ENCODE data around the gene SUN1. TPM values are rescaled to one million over a fixed set of nuclear protein-coding genes. Genes with fewer than 3 reads are reported as not detected.

Gene SUN1
- total RNA-seq, 4 donors from 2014 or later = 113 to 259 (median 192) TPM

DNA sequence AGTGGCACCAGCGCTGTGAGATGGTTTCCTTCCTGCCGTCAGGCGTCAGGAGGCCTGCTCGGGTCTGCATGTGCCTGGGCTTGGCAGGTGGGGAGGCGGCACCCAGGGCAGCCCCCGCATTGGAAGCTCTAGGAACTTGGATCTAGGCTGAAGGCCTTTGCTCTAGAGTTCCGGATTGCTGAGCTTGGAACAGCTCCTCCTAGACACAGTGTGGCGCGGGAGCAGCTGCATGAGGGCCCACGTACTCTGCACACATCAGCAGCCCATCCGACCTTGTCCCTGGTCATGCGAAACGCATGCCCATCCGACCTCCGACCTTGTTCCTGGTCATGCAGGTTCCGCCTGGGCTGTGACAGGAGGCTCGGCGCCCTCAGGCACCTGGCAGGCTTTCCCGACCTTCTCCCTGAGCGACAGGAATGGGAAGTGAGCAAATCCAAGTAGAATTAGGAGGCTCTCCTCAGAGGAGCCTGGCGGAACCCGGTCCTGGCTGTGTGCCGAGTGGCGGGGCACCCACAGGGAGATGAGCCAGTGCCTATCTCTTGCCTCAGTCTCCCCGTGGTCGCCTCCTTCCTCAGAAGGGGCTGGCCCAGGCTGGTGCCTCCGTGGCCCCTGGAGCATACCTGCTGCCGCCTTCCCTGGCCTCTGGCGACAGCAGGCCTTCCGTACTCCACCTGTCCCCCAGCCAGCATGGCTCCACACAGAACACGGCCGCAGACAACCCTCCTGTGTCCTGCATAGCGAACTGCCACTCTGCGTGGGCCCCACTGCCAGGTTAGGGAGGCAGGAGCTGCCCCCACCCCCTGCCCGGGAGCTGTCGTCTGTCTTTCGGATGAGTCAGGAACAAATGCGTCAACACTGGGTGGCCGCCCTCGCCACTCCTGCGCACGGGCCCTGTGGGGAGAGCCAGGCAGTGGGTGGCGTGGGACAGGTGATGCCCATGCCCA is 56.1 kb downstream of the SUN1 start:
- no peak for DNase-seq
- H3K36me3 ChIP-seq = peaks cover 0 to 60% (median 0%) of the 10 kb centered on the region in 3 donors
- TF ChIP-seq, protein P1, sequence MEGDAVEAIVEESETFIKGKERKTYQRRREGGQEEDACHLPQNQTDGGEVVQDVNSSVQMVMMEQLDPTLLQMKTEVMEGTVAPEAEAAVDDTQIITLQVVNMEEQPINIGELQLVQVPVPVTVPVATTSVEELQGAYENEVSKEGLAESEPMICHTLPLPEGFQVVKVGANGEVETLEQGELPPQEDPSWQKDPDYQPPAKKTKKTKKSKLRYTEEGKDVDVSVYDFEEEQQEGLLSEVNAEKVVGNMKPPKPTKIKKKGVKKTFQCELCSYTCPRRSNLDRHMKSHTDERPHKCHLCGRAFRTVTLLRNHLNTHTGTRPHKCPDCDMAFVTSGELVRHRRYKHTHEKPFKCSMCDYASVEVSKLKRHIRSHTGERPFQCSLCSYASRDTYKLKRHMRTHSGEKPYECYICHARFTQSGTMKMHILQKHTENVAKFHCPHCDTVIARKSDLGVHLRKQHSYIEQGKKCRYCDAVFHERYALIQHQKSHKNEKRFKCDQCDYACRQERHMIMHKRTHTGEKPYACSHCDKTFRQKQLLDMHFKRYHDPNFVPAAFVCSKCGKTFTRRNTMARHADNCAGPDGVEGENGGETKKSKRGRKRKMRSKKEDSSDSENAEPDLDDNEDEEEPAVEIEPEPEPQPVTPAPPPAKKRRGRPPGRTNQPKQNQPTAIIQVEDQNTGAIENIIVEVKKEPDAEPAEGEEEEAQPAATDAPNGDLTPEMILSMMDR (IDR thresholded peaks at IDR 0.05) = no peak
- TF ChIP-seq POLR2A (IDR thresholded peaks at IDR 0.05) = no peak

DNA sequence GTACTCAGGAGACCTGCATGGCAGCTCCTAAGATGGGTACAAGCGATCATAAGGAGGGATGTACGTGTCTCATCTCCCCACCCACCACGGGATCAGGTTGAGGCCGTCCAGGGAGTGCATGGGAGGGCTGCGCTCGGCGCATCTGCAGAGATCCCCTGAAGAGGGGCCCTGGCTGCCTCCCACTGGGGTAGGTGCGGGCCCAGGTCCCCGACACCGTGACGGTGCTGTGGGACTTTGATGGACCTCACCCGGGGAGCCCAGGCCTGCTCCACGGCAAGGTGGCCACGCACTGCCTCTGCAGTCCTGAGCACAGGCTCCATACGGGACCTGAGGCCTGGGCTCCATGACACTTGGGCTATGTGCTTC is 56.7 kb downstream of the SUN1 start:
- no peak for DNase-seq
- Histone ChIP-seq H3K27ac (no peak overlapping the region), H3K4me3 (no peak overlapping the region), H3K4me1 (no peaks in the 10 kb centered on the region), H3K27me3 (no peaks in the 10 kb centered on the region), H3K36me3 (peaks cover 0 to 67% (median 0%) of the 10 kb centered on the region in 3 donors), H3K9me3 (no peaks in the 10 kb centered on the region)
- TF ChIP-seq, protein P1 (IDR thresholded peaks at IDR 0.05) = no peak
- no peak for TF ChIP-seq POLR2A (IDR thresholded peaks at IDR 0.05)

More for the DNA sequence above, 56.1 kb downstream of the SUN1 start:
- Histone ChIP-seq H3K27ac (no peak overlapping the region), H3K9me3 (no peaks in the 10 kb centered on the region), H3K4me1 (no peaks in the 10 kb centered on the region), H3K27me3 (no peaks in the 10 kb centered on the region), H3K4me3 (no peak overlapping the region)

DNA sequence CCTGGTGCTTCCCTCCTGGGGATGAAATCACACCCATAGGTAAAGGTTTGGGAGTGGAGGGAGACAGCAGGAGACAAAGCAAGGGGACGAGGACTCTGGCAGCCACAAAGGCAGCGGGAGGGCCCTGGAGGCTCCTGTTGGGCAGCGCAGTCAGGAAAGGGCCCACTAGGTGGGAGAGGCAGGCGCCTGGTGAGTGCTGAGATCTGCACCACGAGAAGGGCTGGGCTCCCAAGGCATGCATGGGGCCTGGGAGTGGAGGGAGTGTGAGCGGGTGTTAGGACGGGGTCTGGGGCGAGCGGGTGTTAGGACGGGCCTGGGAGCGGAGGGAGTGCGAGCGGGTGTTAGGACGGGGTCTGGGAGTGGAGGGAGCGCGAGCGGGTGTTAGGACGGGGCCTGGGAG is 57.1 kb downstream of the SUN1 start:
- H3K36me3 ChIP-seq = peaks cover 0 to 71% (median 0%) of the 10 kb centered on the region in 3 donors
- no peaks in the 10 kb centered on the region for H3K9me3 ChIP-seq
- no peak for DNase-seq
- no peak overlapping the region for H3K4me3 ChIP-seq
- no peaks in the 10 kb centered on the region for H3K4me1 ChIP-seq
- TF ChIP-seq, protein P1 (IDR thresholded peaks at IDR 0.05) = no peak
- TF ChIP-seq POLR2A (IDR thresholded peaks at IDR 0.05) = no peak
- H3K27me3 ChIP-seq = no peaks in the 10 kb centered on the region
- no peak overlapping the region for H3K27ac ChIP-seq

DNA sequence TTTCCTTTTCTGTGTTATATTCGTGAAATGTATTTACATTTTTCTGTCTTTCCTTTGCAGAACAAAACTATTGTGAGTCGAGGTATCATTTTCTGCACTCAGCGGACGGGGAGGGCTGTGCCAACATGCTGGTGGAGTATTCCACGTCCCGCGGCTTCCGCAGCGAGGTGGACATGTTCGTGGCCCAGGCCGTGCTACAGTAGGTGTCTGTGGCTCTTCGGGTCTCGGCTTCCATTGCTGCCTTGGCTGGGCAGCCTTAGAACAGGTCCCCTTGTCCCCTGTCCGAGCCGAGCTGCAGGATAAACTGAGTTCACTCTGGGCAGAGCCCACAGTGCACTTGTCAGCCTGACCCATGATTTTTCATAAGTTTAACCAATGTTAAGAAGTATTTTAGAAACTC is 58.6 kb downstream of the SUN1 start:
- Histone ChIP-seq H3K4me1 (no peaks in the 10 kb centered on the region), H3K27me3 (no peaks in the 10 kb centered on the region), H3K4me3 (no peak overlapping the region), H3K27ac (no peak overlapping the region), H3K36me3 (peaks cover 0 to 84% (median 0%) of the 10 kb centered on the region in 3 donors), H3K9me3 (no peaks in the 10 kb centered on the region)
- no peak for DNase-seq
- no peak for TF ChIP-seq POLR2A (IDR thresholded peaks at IDR 0.05)
- TF ChIP-seq, protein P1 (IDR thresholded peaks at IDR 0.05) = no peak

DNA sequence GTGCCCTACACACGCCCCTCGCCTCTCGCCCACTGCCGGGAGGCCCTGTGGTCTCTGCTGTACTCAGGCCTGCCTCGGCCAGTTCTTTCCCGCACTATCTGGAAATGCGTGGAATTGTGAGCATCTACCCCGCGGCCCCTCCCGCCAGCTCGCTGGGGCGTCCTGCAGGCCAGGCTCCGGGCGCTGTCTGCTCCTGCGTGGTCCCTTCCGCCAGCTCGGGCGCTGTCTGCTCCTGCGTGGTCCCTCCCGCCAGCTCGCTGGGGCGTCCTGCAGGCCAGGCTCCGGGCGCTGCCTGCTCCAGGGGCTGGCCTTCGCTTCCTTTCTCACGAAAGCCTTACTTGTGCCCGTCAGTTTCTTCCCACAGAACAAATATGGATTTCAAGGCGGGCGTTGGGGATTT is 59.0 kb downstream of the SUN1 start:
- Histone ChIP-seq H3K4me1 (no peaks in the 10 kb centered on the region), H3K27me3 (no peaks in the 10 kb centered on the region), H3K36me3 (peaks cover 0 to 84% (median 0%) of the 10 kb centered on the region in 3 donors), H3K4me3 (no peak overlapping the region), H3K27ac (no peak overlapping the region), H3K9me3 (no peaks in the 10 kb centered on the region)
- TF ChIP-seq POLR2A (IDR thresholded peaks at IDR 0.05) = no peak
- TF ChIP-seq, protein P1 (IDR thresholded peaks at IDR 0.05) = no peak
- no peak for DNase-seq
